GM21447 (cell line): ENCODE results near the gene LHX5.

ENCODE experiments used
- ATAC-seq: cut with Tn5 transposase; IDR thresholded peaks from one replicate; pipeline ENCODE4 v1.9.1; 2021; ENCODE audit not compliant: unreplicated experiment

LHX5 gene

DNA sequence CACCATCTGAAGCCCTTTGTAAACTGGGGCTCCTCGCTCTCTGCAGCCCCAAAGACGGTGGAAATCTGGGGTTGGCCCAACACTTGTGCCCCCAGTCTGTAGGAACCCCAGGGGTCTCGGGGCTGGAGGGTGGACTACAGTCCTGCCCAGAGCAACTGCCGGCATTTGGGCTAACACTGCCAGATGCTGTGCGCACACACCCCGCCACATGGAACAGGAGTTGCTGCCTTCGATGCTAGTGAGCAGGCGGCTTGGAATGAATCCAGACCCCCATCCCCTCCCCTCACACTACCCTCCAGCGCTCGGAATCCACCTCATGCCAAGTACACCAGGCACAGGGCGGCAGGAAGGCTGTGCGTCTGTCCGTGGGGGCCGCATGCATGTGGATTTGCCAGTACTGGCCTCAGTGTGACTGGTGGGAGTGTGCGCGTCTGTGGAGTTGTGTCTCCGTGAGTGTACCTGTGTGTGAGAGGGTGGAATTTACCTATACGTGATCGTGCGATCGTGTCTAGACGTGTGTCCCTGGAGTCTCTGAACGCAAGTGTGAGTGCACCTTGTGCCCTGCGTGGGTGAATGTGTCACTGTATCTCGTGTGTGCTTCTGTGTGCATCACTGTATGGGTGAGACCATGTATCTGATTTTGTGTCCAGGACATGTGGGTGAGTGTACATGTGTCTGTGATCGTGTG lies 5.1 kb downstream of the LHX5 start:
- no peak for ATAC-seq

DNA sequence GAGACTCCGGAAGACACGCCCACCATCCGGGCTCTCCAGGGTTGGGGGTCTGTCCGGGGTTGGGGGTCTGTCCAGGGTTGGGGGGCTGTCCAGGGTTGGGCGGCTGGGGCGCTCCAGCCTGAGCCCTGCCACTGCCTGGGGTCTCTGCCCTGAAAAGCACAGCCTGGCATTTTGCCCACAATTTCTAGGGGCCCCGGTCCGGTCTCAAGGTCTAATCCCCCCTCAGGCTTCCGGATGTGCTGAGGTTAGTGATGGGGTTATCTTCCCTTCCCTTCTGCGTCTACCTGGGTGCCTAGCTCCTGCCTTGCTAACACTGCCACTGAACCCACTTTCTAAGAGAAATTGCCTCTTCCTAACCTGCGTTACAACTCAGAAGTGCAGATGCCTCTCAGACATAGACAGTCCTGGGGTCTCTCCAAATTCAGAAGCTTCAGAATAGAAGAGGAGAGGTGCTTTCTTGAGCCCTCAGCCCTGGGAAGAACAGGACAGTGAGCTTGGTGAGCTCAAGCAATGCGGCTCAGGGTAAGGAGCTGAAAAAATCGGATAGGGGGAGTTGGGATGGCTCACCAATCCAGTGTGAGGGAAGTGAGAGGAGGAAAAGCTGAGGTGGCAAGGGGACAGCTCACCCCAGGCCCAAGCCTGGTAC lies 5.7 kb downstream of the LHX5 start:
- ATAC-seq: no peak

DNA sequence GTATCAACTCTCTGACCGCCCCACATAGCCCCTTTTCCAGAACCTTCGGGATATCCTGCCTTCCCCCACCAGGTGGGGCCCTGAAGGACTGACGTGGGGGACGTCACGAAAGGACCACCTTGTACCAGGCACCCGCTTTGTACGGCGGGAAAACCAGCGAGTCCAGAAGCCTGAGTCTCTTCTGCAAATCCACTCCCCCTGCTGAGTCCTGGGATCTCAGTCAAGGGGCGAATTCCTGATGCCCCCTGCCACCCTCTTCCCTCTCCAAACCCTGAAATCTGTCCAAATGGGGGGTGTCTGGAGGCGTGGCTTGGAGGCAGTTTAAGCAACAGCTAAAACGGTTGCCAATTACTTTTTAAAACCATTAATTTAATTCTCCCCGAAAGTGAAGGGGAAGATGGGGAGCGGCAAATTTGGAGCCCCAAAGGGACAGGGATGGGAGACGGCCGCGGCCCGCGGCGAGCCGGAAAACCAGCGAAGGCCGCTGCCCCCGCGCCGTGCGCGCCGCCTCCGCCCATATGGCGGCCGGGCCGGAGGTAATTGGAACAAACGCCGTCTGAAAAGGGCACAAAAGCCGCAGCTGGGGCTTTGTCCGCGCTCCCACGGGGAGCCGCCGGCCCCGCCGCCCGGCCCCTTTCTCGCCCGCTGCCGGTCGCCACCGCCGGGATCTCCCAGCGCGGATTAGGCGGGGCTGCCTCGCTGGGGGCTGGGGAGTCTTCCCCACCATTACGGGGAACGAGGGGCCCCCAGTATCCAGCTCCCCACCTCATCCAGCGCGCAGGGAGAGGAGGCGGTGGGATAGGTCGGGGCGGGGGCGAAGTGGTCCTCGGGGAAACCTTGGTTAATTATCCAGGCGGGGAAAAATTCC lies 6.6 kb downstream of the LHX5 start:
- no peak for ATAC-seq

DNA sequence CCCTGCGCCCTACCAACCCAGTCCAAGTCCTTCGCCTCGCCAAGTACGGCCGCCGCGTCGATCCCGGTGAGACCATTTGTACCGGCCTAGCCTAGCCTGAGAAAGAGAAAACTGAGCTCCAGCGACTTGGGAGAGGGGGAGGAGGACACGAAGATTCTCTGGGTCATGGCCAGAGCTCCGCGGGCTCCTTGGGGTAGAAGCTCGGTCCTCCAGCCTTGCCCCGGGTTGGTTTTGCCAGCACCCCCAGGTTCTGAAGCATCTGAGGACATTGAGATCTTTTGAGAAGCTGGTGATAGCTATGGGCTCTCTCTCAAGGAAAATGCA lies 7.3 kb downstream of the LHX5 start:
- no peak for ATAC-seq

DNA sequence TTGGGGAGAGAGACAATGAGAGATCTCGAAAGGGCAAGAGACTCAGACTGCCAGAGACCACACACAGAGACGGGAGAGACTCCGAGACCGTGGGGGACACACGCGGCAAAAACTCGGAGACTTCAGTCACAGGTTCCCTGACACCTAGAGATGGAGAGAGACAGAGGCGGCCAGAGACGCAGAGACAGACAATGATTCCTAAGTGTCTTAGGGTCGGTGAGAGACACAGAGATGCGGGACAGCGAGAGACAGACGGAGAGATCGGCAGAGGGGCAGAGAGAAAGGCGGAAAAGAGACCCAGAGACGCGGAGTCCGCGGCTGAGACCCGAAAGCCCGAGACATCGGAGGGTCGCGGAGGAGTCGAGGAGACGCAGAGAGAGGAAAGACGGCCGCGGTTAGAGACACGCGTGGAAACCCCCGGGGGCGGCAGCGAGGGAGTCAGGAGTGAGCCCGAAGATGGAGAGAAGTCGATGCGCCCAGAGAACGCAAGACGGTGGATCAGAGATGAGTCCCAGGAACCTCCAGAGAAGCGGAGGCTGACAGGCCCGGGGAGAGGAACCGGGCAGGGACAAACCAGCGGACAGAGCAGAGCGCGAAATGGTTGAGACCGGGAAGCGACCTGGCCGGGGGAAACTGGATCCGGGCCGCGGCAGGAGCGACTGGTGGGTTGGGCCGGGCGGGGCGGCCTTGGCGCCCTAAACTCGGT lies 7.8 kb downstream of the LHX5 start:
- no peak for ATAC-seq

DNA sequence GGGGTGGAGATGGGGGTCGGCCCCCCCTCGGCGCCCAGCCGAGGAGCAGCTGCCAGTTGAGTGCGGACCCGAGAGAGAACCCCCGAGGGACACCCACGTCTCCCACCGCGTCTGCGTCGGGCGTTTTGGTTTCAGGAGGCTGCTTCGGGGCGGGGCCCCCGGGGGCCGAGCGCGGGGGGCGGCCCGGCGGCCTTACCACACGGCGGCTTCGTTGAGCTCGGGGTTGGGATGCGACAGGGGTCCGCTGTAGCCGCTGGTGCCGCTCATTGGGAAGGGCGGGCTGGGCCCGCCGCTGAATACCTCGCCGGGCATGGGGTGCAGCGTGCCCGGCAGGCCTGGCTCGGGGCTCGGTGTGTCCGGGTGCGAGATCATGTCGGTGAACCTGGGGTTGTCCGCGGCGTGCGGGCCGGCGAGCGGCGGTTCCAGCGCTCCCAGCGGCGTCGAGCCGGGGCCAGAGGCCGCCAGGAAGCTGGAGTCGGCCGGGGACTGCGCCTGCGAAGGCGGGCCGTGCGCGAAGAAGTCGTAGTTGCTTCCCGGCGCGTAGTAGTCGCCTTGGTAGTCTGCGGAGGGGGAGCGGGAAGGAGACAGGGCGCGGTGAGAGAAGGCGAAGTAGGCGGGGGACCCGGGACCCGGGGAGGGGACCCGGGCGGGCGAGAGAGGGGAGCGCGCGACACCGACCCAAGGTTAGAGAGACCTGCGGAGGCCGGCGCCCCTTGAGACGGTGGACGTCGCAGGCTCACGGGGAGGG lies 8.5 kb downstream of the LHX5 start:
- ATAC-seq: no peak

DNA sequence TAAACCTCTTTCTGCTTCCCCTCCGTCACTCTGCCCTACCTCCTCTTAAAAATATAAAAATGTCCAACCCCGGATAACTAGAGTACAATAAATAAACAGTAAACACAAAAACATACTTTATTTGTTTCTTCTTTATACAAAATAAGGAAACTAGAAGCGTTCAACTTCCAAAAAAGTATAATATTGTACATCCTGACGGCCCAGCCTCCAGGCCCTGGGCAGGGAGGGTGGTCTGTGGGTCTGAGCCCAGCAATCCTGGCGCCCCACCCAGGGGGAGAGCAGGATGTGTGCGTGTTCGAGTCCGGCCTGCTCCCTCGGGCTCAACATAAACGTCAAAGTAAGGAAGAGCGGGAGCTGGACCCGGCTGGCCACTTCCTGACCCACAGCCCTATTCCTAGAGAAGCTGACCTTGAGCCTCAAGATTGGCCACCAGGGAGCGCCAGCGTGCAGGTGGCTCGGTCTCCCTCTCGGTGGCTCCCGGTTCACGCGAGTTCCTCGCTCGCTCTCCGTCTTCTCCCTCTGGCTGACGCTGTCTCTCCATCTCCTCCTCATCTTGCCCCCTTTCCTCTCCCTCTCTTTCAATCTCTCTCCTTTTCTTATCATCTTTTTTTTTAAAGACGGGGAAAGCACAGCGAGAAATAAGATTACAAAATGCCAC lies 9.4 kb downstream of the LHX5 start:
- no peak for ATAC-seq

DNA sequence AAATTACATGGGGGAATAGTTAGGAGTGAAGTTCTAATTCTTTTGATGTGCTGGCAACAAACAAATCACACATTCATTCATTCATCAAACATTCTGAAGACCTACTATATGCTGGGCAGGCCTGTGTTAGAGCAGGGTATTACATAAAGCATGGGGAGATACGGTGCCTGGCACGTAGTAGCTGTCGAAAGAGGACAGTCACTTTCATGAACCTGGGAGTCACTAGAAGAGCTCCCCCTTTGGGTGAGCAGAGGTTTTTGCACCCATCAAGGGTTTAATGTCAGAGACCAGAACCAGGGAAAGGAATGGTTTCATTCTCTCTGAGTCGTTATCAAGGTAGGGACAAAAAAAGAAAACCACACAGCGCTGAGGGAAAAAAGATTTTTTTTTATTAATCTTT lies 10.0 kb downstream of the LHX5 start:
- ATAC-seq: no peak

DNA sequence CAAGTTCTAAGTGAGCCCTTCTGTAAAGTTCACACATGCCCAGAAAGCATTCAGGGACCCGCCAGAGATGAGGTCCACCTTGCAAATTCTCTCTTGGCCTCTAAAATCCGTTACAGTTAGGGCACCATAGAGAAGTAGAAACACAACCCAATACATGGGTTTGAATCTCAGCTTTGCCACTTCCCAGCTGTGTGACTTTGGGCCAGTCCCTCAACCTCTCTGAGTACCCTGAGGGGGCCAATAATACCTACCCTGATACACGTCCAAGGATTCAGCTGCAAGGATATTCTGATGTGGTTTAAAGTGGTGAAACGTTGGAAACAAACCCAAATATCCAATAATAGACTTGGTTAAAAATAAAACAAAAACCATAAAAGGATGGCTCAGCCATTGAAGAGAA lies 11.7 kb downstream of the LHX5 start:
- no peak for ATAC-seq

DNA sequence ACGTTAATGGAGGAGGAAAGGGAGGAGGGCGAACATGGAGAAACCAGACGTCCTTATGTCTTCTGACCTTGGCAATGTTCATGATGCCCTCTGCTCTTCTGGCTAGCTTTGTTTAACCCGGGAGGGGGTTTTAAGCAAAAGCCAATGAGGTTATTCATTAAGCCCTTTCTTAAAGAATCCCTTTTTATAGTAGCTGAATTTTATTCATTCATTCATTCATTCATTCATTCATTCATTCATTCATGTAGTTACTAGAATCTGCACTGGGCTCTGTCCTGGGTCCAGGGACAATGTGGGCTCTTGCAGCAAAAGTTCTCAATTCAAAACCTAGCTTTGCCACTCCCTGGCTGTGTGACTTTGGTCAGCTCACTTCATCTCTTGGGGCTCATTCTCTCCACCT lies 14.0 kb downstream of the LHX5 start:
- no peak for ATAC-seq

DNA sequence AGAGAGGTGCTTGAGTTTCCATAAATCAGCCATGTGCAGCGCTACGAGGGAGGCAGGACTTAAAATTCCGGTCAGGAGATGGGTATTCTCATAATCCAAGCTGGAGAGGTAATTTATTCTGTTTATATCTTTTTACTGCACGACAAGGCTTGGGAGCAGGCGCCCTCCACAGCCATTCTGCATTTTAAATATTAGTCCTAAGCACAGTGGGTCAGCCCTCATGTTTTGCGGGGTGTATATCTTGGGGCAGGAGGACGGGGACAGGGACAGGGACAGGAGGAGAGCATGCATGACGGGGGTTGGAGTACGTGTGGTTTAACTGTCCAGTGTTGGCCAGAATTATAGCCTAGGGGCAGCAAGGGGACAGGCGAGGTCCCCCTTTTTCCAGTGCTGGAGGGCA lies 14.5 kb downstream of the LHX5 start:
- no peak for ATAC-seq

DNA sequence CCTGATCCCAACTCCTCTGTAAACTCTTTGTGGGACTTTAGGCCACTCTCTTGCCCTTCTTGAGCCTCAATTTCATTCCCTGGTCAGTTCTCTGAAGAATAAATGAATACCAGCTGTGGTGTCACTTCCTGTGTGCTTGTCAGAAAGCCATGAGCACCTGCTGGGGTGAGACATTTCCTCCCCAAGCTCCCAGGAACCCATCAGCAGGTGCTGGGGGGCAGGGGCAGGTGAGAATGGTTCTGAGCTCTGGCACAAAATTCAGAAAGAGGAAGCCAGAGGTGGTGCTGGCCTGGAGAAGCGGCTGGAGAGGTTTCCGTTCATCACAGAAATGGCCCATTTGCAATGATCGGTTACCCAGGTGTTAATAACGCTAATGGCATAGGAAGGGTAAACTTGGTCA lies 14.9 kb downstream of the LHX5 start:
- no peak for ATAC-seq

DNA sequence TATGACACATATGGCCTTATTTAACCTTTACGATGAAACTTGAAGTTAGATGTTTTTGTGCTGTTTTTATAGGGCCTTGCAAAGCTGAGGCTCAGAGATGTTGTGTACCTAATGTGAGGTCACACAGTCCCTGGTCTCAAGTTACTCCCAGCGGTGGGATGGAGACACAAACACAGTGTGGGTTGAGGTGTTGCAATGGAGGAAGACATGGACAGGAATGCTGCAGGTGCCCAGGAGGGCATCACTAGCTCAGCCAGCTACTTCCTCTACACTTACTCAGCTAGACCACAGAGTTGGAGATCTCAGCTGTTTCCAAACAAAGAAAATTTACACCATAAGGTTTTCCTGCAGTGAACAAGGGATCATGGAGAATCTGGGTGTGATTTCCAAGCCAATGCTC lies 15.5 kb downstream of the LHX5 start:
- ATAC-seq: no peak

DNA sequence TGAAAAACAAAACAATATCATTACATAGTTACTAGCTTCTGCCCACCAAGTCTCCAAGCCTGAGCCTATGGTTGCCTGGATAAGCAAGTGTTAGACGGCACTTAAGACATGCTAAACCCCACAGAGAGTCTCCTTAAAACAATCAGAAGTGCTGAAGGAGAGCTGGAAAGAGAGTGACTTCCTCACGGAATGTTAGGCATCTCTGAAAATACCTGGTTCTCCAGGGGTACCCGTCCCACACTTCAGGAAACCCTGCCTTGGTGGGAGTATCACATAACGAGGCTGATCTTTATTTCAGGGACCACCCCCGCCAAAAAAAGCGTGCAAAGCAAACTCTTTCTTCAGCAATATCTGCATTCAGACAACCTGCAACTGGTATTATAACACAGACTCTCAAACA lies 18.3 kb downstream of the LHX5 start:
- no peak for ATAC-seq

DNA sequence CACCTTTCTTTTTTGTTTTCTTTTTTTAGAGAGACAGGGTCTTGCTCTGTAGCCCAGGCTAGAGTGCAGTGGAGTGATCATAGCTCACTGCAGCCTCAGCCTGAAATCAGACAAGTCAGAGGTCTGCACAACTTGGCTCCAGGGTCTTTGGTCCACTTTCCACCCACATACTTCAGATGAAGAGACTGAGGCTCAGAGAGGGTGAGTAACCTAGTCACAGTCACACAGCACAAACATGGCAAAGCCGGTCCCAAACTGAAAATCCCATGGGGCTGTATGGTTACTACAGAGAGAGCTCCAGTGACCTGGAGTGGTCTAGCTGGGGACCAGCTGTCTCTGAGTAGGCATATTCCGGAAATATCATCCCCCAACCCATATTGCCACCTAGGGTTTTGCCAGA lies 19.2 kb downstream of the LHX5 start:
- ATAC-seq: no peak

DNA sequence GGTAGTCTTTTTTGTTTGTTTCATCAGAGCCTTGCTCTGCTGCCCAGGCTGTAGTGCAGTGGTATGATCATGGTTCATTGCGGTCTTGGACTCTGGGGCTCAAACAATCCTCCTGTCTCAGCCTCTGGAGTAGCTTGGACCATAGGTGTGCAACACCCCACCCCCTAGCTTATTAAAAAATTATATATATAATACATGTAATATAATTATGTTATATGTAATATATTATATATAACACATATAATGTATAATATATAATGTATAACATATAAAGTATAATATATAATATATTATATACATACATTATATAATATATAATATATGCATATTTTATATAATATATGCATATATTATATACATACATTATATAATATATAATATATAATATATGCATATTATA lies 21.8 kb downstream of the LHX5 start:
- ATAC-seq: no peak

DNA sequence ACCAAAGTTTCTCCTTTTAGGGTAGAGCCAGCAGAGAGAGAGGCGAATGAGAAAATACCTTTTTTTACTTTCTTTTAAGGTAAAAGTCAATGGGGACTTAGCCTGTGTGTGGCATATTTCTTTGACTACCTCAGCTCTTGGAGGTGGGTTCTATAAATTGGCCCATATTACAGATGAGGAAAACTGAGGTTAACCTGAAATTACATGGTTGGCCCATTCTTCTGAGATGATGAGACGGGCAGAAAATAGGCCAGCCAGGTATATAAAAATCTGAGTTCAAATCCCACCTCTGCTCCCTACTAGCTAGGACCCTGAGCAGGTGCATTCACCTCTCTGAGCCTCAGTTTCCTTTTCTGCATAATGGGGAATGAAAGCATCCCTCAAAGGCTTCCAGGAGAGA lies 22.4 kb downstream of the LHX5 start:
- no peak for ATAC-seq

DNA sequence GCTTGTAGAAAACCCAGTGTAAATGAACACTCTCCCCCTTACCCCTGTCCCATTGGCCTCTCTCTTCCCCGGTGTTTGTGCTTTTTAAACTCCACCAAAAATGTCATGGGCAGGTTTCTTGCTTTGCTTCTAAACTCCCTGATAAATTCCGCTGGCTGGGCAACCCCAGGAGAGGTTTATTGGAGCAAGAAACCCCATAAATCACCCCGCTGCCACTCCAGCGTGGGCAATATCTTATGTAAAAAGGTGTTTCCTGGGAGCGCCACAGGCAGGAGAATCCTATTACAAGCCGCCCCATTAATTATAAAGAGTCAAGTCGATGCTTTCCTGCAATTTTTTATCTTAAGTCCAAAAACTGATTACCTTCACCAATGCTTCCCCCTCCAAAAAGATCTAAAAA lies 22.8 kb downstream of the LHX5 start:
- no peak for ATAC-seq

DNA sequence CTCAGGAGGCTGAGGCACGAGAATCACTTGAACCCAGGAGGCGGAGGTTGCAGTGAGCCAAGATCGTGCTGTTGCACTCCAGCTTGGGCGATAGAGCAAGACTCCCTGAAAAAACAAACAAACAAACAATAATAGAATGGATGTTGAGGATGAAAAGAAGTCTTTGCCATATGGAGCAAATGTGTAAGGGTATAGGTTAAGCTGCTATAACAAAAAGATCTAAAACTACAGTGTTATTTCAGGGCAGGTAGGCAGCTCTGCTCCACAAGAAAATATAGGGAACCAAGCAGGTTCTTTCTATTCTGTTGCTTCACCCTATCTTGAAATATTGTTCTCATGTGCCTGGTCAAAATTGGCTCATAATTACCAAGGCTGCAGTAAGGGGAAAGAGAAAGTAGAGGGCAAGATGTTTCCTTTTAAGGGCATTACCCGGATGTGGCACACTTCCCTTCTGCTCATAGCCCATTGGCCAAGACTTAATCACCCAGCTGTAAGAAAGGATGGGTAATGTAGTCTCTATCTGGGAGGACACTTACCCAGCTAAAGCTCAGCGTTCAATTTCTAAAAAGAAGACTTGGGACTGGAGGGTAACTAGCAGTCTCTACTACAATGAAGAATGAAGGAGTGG lies 26.0 kb downstream of the LHX5 start:
- no peak for ATAC-seq

DNA sequence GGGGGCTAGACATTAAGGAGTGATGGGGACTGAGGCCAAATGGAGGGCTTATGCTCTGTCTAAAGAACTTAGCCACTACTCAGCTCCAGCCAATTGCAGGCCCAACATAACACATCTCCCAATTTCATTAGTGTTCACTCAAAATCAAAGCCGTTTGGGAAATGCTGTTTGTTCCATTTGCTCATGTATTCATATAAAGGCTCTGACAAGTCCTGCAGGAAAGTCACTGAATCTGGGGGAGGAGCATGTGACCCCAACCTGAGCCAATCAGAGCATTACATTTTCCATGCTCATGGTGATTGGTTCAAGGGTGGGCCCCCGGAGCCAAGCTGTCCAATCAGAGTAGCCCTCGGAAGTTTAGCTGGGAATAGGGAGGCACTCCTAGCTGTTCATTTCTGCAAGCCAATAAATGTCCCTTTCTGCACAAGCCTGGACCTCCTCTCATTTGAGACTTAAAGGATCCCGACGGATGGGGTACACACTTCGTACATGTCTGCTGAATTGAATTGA lies 28.6 kb downstream of the LHX5 start:
- ATAC-seq: no peak
